Mesendoderm (in vitro differentiated cells): ENCODE results near the gene SELENON.

ENCODE experiments used
- DNase-seq: peaks from one replicate; pipeline ENCODE4 v3.0.0; 2013
- H2AK5ac ChIP-seq: 2 replicates; pipeline ENCODE4 v1.6.1; 2013; ENCODE audit warnings: low read length, inconsistent platforms
- H2BK120ac ChIP-seq: 2 replicates; pipeline ENCODE4 v1.6.1; 2013; ENCODE audit warnings: low read depth, mild to moderate bottlenecking, low read length, moderate library complexity, mixed read lengths
- H2BK15ac ChIP-seq: replicated peaks from 2 replicates; pipeline ENCODE4 v1.6.1; 2013; ENCODE audit warnings: low read depth, mild to moderate bottlenecking, moderate library complexity
- H2BK5ac ChIP-seq: 2 replicates; pipeline ENCODE4 v1.6.1; 2013; ENCODE audit warnings: low read length, inconsistent platforms
- H3K18ac ChIP-seq: 2 replicates; pipeline ENCODE4 v1.6.1; 2013; ENCODE audit warnings: mild to moderate bottlenecking, low read length, mixed read lengths
- H3K23ac ChIP-seq: one replicate; pipeline ENCODE4 v1.6.1; 2013; ENCODE audit warnings: low read length
- H3K27ac ChIP-seq: 2 replicates; pipeline ENCODE4 v1.5.1; 2013; ENCODE audit warnings: low read depth, mild to moderate bottlenecking, inconsistent platforms, low read length, moderate library complexity
- H3K27me3 ChIP-seq: 2 replicates; pipeline ENCODE4 v1.6.1; 2013; ENCODE audit warnings: low read length, control low read depth, mild to moderate bottlenecking, inconsistent platforms; ENCODE audit not compliant: insufficient read depth, poor library complexity
- H3K36me3 ChIP-seq: 2 replicates; pipeline ENCODE4 v1.6.1; 2013; ENCODE audit warnings: low read length, inconsistent platforms; ENCODE audit not compliant: control insufficient read depth, insufficient read depth
- H3K4ac ChIP-seq: one replicate; pipeline ENCODE4 v1.6.1; 2013; ENCODE audit warnings: low read depth, mild to moderate bottlenecking, low read length, moderate library complexity
- H3K4me1 ChIP-seq: 2 replicates; pipeline ENCODE4 v1.6.1; 2013; ENCODE audit warnings: low read depth, low read length, inconsistent platforms; ENCODE audit not compliant: control insufficient read depth
- H3K4me2 ChIP-seq: 2 replicates; pipeline ENCODE4 v1.6.1; 2013; ENCODE audit warnings: low read length
- H3K4me3 ChIP-seq: 2 replicates; pipeline ENCODE4 v1.5.1; 2013; ENCODE audit warnings: mild to moderate bottlenecking, low read length
- H3K56ac ChIP-seq: one replicate; pipeline ENCODE4 v1.6.1; 2013; ENCODE audit warnings: low read length
- H3K79me1 ChIP-seq: 2 replicates; pipeline ENCODE4 v1.6.1; 2013; ENCODE audit warnings: low read length, inconsistent platforms
- H3K79me2 ChIP-seq: 2 replicates; pipeline ENCODE4 v1.6.1; 2013; ENCODE audit warnings: mild to moderate bottlenecking, low read length; ENCODE audit not compliant: control insufficient read depth, insufficient read depth
- H3K9ac ChIP-seq: 2 replicates; pipeline ENCODE4 v1.6.1; 2013; ENCODE audit warnings: low read length, inconsistent platforms
- H4K5ac ChIP-seq: one replicate; pipeline ENCODE4 v1.6.1; 2013; ENCODE audit warnings: low read length
- H4K8ac ChIP-seq: one replicate; pipeline ENCODE4 v1.6.1; 2013; ENCODE audit warnings: low read depth, mild to moderate bottlenecking, control low read depth, low read length, moderate library complexity
- WGBS: extraction: QIAGEN DNeasy Blood & Tissue Kit; methylation state at CpG from one replicate; pipeline ENCODE4 v1.1.7; 2013; ENCODE audit warnings: low lambda C conversion rate, missing lambda C conversion rate; ENCODE audit not compliant: insufficient coverage; ENCODE audit errors: extremely low coverage; 5-methylcytosine and 5-hydroxymethylcytosine counted together

The SELENON gene

DNA sequence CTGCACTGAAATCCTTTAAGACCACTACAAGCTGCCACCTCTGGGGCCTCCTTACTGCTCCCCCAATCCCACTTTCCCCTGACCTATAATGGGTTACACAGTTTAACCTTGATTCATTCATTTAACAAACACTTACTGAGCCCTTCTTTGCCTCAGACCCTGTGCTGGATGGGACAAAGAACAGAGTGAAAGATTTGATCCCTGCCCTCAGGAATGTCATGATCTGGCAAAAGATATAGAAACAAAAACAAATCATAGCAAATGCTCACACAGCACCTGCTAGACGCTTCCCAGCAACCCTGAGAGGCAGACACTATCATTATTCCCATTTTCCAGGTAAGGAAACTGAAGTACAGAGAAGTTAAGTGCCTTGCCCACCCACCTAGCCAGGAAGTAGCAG, 66.3 kb downstream of the SELENON start:
- Histone ChIP-seq H3K36me3 (no peaks in the 10 kb centered on the region), H3K4ac (no peak overlapping the region), H3K4me3 (no peak overlapping the region), H3K4me1 (peaks cover 3% of the 10 kb centered on the region), H3K27ac (no peak overlapping the region), H3K9ac (no peak overlapping the region), H3K79me1 (no peaks in the 10 kb centered on the region), H3K56ac (no peak overlapping the region), H2BK120ac (no peak overlapping the region), H4K5ac (no peak overlapping the region), H2AK5ac (no peak overlapping the region), H2BK5ac (no peak overlapping the region), H4K8ac (no peak overlapping the region), H3K27me3 (no peaks in the 10 kb centered on the region), H2BK15ac (no peak overlapping the region), H3K18ac (no peak overlapping the region), H3K79me2 (no peaks in the 10 kb centered on the region), H3K4me2 (no peak overlapping the region), H3K23ac (no peak overlapping the region)
- no peak for DNase-seq
- WGBS: no CpG with 5 or more reads among the region's 1 CpG

DNA sequence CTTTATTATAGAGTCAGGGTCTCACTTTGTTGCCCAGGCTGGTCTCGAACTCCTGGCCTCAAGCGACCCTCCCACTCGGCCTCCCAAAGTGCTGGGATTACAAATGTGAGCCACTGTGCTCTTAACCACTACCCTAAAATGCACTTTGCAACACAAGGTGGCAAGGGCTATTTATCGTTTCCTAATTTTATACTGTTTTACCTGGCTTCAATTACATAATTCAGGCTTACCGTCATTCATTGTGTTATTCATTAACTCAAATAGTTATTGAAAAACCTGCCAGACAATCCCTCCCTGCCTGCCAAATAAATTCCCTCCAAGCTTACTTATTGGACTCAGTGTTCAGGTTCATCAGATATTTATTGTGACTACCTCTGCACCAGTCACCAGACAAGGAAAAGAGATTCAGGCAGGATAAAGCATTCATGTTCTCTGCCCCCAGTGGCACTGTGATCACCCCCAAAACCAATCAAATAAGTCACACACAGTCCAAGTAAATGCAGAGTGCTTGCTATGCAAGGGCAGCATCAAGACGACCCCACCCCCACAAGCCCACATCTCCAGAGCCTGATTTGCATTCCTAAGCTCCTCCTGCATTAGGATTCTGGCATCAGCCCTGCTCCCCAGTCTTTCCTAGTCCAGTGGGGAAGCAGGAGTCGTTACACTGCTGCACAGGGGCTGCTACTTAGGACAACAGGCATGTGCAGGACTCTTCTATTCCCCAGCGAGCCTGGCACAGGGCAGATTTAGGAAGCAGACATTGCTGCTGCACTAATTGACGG, 67.4 kb downstream of the SELENON start:
- DNase-seq: no peak
- Histone ChIP-seq H3K9ac (no peak overlapping the region), H3K27me3 (no peaks in the 10 kb centered on the region), H3K79me1 (no peaks in the 10 kb centered on the region), H3K4me3 (no peak overlapping the region), H2BK5ac (no peak overlapping the region), H4K8ac (no peak overlapping the region), H3K36me3 (no peaks in the 10 kb centered on the region), H4K5ac (no peak overlapping the region), H3K27ac (no peak overlapping the region), H2AK5ac (no peak overlapping the region), H3K56ac (no peak overlapping the region), H3K4ac (no peak overlapping the region), H2BK120ac (no peak overlapping the region), H3K23ac (no peak overlapping the region), H3K4me2 (no peak overlapping the region), H3K79me2 (no peaks in the 10 kb centered on the region), H3K18ac (no peak overlapping the region), H2BK15ac (no peak overlapping the region), H3K4me1 (peaks cover 3% of the 10 kb centered on the region)
- no CpG with 5 or more reads among the region's 9 CpGs for WGBS
